SK-N-SH treated with all-trans-retinoic acid at 6 μM for 48 hours (cell line): ENCODE results near the gene CNPY1.

Source experiments
- ARNTL ChIP-seq: fragments of 450-650 bp; formaldehyde crosslinking; IDR thresholded peaks from 2 replicates; pipeline ENCODE4 v1.5.0; 2020; ENCODE audit warnings: low read depth, mild to moderate bottlenecking, moderate library complexity, borderline replicate concordance
- SNAI2 ChIP-seq: fragments of 250-450 bp; sonication (Bioruptor Pico); IDR thresholded peaks from 2 replicates; pipeline ENCODE4 v1.5.0; 2020; ENCODE audit warnings: mild to moderate bottlenecking, moderate library complexity
- TOX ChIP-seq: fragments of 250-450 bp; sonication (Bioruptor Pico); IDR thresholded peaks from 2 replicates; pipeline ENCODE4 v1.8.0; 2021; ENCODE audit warnings: mild to moderate bottlenecking, moderate library complexity, borderline replicate concordance
- ZC3H10 ChIP-seq: fragments of 250-450 bp; sonication (Bioruptor Pico); IDR thresholded peaks from 2 replicates; pipeline ENCODE4 v1.5.1; 2021; ENCODE audit warnings: mild to moderate bottlenecking, moderate library complexity

- TF ChIP-seq ARNTL (CRISPR knock-in tag) (no peak), TOX (CRISPR knock-in tag) (no peak), SNAI2 (CRISPR knock-in tag) (no peak), ZC3H10 (CRISPR knock-in tag) (no peak)
These were observed 59.4 kb downstream of the CNPY1 start for GRCh38 chr7:155486783-155487508.
